ENCODE results near the gene NCAM2.

Gene NCAM2

GRCh38 chr21:21179619-21180298 lies 181.6 kb downstream of the NCAM2 start:
- DNase-seq, result no peak

- DNase-seq, result no peak
Measured at GRCh38 chr21:21182401-21183010, 184.3 kb downstream of the NCAM2 start.

GRCh38 chr21:21183092-21183491 lies 184.9 kb downstream of the NCAM2 start:
- no peak for DNase-seq

- DNase-seq, result no peak
Measured at GRCh38 chr21:21184771-21185528, 186.7 kb downstream of the NCAM2 start.

GRCh38 chr21:21187579-21187978 lies 189.4 kb downstream of the NCAM2 start:
- no peak for DNase-seq

- DNase-seq, result no peak
Measured at GRCh38 chr21:21188513-21189195, 190.4 kb downstream of the NCAM2 start.

GRCh38 chr21:21195417-21195943 lies 197.3 kb downstream of the NCAM2 start:
- no peak for DNase-seq

GRCh38 chr21:21196087-21196486 lies 197.9 kb downstream of the NCAM2 start:
- no peak for DNase-seq

- no peak for DNase-seq
Measured at GRCh38 chr21:21196848-21197247, 198.6 kb downstream of the NCAM2 start.

- no peak for DNase-seq
Measured at GRCh38 chr21:21199342-21200102, 201.3 kb downstream of the NCAM2 start.

GRCh38 chr21:21200103-21200938 lies 202.1 kb downstream of the NCAM2 start:
- peak; percentile 19 for DNase-seq

- DNase-seq, result no peak
Measured at GRCh38 chr21:21200939-21201615, 202.9 kb downstream of the NCAM2 start.

GRCh38 chr21:21203822-21204339 lies 205.7 kb downstream of the NCAM2 start:
- no peak for DNase-seq

- no peak for DNase-seq
Measured at GRCh38 chr21:21204366-21204996, 206.3 kb downstream of the NCAM2 start.

- no peak for DNase-seq
Measured at GRCh38 chr21:21205604-21206003, 207.4 kb downstream of the NCAM2 start.

- DNase-seq, result no peak
Measured at GRCh38 chr21:21210552-21210951, 212.3 kb downstream of the NCAM2 start.

- no peak for DNase-seq
Measured at GRCh38 chr21:21213297-21213696, 215.1 kb downstream of the NCAM2 start.

- no peak for DNase-seq
Measured at GRCh38 chr21:21216047-21216446, 217.8 kb downstream of the NCAM2 start.

- DNase-seq, result no peak
Measured at GRCh38 chr21:21226472-21226871, 228.3 kb downstream of the NCAM2 start.

GRCh38 chr21:21230672-21231071 lies 232.5 kb downstream of the NCAM2 start:
- DNase-seq, result no peak
